ENCODE data around the gene SEMA3A. TPM values are rescaled to one million over a fixed set of nuclear protein-coding genes. Genes with fewer than 3 reads are reported as not detected.

SEMA3A gene
- total RNA-seq, 1 experiment from 2014 or later, result 25.7 TPM

GRCh38 chr7:84102213-84102612 lies 92.4 kb downstream of the SEMA3A start:
- DNase-seq, result no peak
- H3K27me3 ChIP-seq (ENCODE audit: control insufficient read depth, insufficient read depth, low read length), result no peaks in the 10 kb centered on the region
- H3K36me3 ChIP-seq (replicated peaks; ENCODE audit: control insufficient read depth, insufficient read depth, low read length), result 0 out of 2 replicates have a peak, but pooled peaks cover 1% of the 10 kb centered on the region
- no peak overlapping the region for H3K4me3 ChIP-seq (ENCODE audit: insufficient read depth, low read depth, low read length)

- Histone ChIP-seq H3K4me3 (ENCODE audit: insufficient read depth, low read depth, low read length) (no peak overlapping the region), H3K27me3 (ENCODE audit: control insufficient read depth, insufficient read depth, low read length) (no peaks in the 10 kb centered on the region), H3K36me3 (replicated peaks; ENCODE audit: control insufficient read depth, insufficient read depth, low read length) (0 out of 2 replicates have a peak, but pooled peaks cover 1% of the 10 kb centered on the region)
- peak; percentile 2 for DNase-seq
Measured at GRCh38 chr7:84100866-84101265, 93.7 kb downstream of the SEMA3A start.

GRCh38 chr7:84095971-84096370 lies 98.6 kb downstream of the SEMA3A start:
- 0 out of 2 replicates have a peak, but pooled peaks cover 1% of the 10 kb centered on the region for H3K36me3 ChIP-seq (replicated peaks; ENCODE audit: control insufficient read depth, insufficient read depth, low read length)
- H3K4me3 ChIP-seq (ENCODE audit: insufficient read depth, low read depth, low read length), result no peak overlapping the region
- H3K27me3 ChIP-seq (ENCODE audit: control insufficient read depth, insufficient read depth, low read length), result no peaks in the 10 kb centered on the region
- no peak for DNase-seq

- no peaks in the 10 kb centered on the region for H3K27me3 ChIP-seq (ENCODE audit: control insufficient read depth, insufficient read depth, low read length)
- no peak for DNase-seq
- H3K4me3 ChIP-seq (ENCODE audit: insufficient read depth, low read depth, low read length), result no peak overlapping the region
- H3K36me3 ChIP-seq (replicated peaks; ENCODE audit: control insufficient read depth, insufficient read depth, low read length), result no peaks in the 10 kb centered on the region
Measured at GRCh38 chr7:84092207-84092606, 102.4 kb downstream of the SEMA3A start.

GRCh38 chr7:84091318-84091717 lies 103.3 kb downstream of the SEMA3A start:
- no peaks in the 10 kb centered on the region for H3K36me3 ChIP-seq (replicated peaks; ENCODE audit: control insufficient read depth, insufficient read depth, low read length)
- DNase-seq, result no peak
- no peaks in the 10 kb centered on the region for H3K27me3 ChIP-seq (ENCODE audit: control insufficient read depth, insufficient read depth, low read length)
- H3K4me3 ChIP-seq (ENCODE audit: insufficient read depth, low read depth, low read length), result no peak overlapping the region

GRCh38 chr7:84088802-84089201 lies 105.8 kb downstream of the SEMA3A start:
- H3K36me3 ChIP-seq (replicated peaks; ENCODE audit: control insufficient read depth, insufficient read depth, low read length), result no peaks in the 10 kb centered on the region
- H3K27me3 ChIP-seq (ENCODE audit: control insufficient read depth, insufficient read depth, low read length), result no peaks in the 10 kb centered on the region
- no peak for DNase-seq
- H3K4me3 ChIP-seq (ENCODE audit: insufficient read depth, low read depth, low read length), result no peak overlapping the region

GRCh38 chr7:84085998-84086397 lies 108.6 kb downstream of the SEMA3A start:
- H3K4me3 ChIP-seq (ENCODE audit: insufficient read depth, low read depth, low read length), result no peak overlapping the region
- DNase-seq, result no peak
- no peaks in the 10 kb centered on the region for H3K27me3 ChIP-seq (ENCODE audit: control insufficient read depth, insufficient read depth, low read length)
- no peaks in the 10 kb centered on the region for H3K36me3 ChIP-seq (replicated peaks; ENCODE audit: control insufficient read depth, insufficient read depth, low read length)

- H3K27me3 ChIP-seq (ENCODE audit: control insufficient read depth, insufficient read depth, low read length), result no peaks in the 10 kb centered on the region
- no peak for DNase-seq
- H3K36me3 ChIP-seq (replicated peaks; ENCODE audit: control insufficient read depth, insufficient read depth, low read length), result no peaks in the 10 kb centered on the region
- H3K4me3 ChIP-seq (ENCODE audit: insufficient read depth, low read depth, low read length), result no peak overlapping the region
Measured at GRCh38 chr7:84085147-84085546, 109.4 kb downstream of the SEMA3A start.

GRCh38 chr7:84083846-84084245 lies 110.7 kb downstream of the SEMA3A start:
- DNase-seq, result no peak
- no peak overlapping the region for H3K4me3 ChIP-seq (ENCODE audit: insufficient read depth, low read depth, low read length)
- H3K36me3 ChIP-seq (replicated peaks; ENCODE audit: control insufficient read depth, insufficient read depth, low read length), result no peaks in the 10 kb centered on the region
- H3K27me3 ChIP-seq (ENCODE audit: control insufficient read depth, insufficient read depth, low read length), result no peaks in the 10 kb centered on the region

GRCh38 chr7:84081973-84082522 lies 112.5 kb downstream of the SEMA3A start:
- Histone ChIP-seq H3K4me3 (ENCODE audit: insufficient read depth, low read depth, low read length) (no peak overlapping the region), H3K36me3 (replicated peaks; ENCODE audit: control insufficient read depth, insufficient read depth, low read length) (no peaks in the 10 kb centered on the region), H3K27me3 (ENCODE audit: control insufficient read depth, insufficient read depth, low read length) (no peaks in the 10 kb centered on the region)
- DNase-seq, result no peak

GRCh38 chr7:84077336-84077735 lies 117.3 kb downstream of the SEMA3A start:
- Histone ChIP-seq H3K36me3 (replicated peaks; ENCODE audit: control insufficient read depth, insufficient read depth, low read length) (no peaks in the 10 kb centered on the region), H3K4me3 (ENCODE audit: insufficient read depth, low read depth, low read length) (no peak overlapping the region), H3K27me3 (ENCODE audit: control insufficient read depth, insufficient read depth, low read length) (no peaks in the 10 kb centered on the region)
- DNase-seq, result no peak

GRCh38 chr7:84076219-84076618 lies 118.4 kb downstream of the SEMA3A start:
- DNase-seq, result no peak
- no peaks in the 10 kb centered on the region for H3K27me3 ChIP-seq (ENCODE audit: control insufficient read depth, insufficient read depth, low read length)
- no peak overlapping the region for H3K4me3 ChIP-seq (ENCODE audit: insufficient read depth, low read depth, low read length)
- H3K36me3 ChIP-seq (replicated peaks; ENCODE audit: control insufficient read depth, insufficient read depth, low read length), result no peaks in the 10 kb centered on the region

GRCh38 chr7:84073186-84073875 lies 121.3 kb downstream of the SEMA3A start:
- Histone ChIP-seq H3K4me3 (ENCODE audit: insufficient read depth, low read depth, low read length) (no peak overlapping the region), H3K27me3 (ENCODE audit: control insufficient read depth, insufficient read depth, low read length) (no peaks in the 10 kb centered on the region), H3K36me3 (replicated peaks; ENCODE audit: control insufficient read depth, insufficient read depth, low read length) (no peaks in the 10 kb centered on the region)
- DNase-seq, result no peak

- Histone ChIP-seq H3K4me3 (ENCODE audit: insufficient read depth, low read depth, low read length) (no peak overlapping the region), H3K36me3 (replicated peaks; ENCODE audit: control insufficient read depth, insufficient read depth, low read length) (no peaks in the 10 kb centered on the region), H3K27me3 (ENCODE audit: control insufficient read depth, insufficient read depth, low read length) (no peaks in the 10 kb centered on the region)
- no peak for DNase-seq
Measured at GRCh38 chr7:84070770-84071169, 123.8 kb downstream of the SEMA3A start.

- Histone ChIP-seq H3K4me3 (ENCODE audit: insufficient read depth, low read depth, low read length) (no peak overlapping the region), H3K27me3 (ENCODE audit: control insufficient read depth, insufficient read depth, low read length) (no peaks in the 10 kb centered on the region), H3K36me3 (replicated peaks; ENCODE audit: control insufficient read depth, insufficient read depth, low read length) (no peaks in the 10 kb centered on the region)
- DNase-seq, result no peak
Measured at GRCh38 chr7:84069999-84070500, 124.5 kb downstream of the SEMA3A start.
